RWPE1 (cell line): ENCODE measurements around the gene LDLRAD2.

Experiments
- CTCF ChIA-PET: fragments of 350-600 bp; sonication (Branson Sonifier 250); formaldehyde crosslinking; extraction: SDS; loops from one replicate; lab custom pipeline; 2021; lab: Yijun Ruan, JAX
- POLR2A ChIA-PET: fragments of 400-600 bp; formaldehyde crosslinking; extraction: SDS; loops from one replicate; lab custom pipeline; 2020; ENCODE audit warnings: antibody characterized with exemption; ENCODE audit not compliant: low non-redundant PET; lab: Yijun Ruan, JAX
- DNase-seq: peaks from one replicate; pipeline ENCODE4 v3.0.0; 2012; ENCODE audit warnings: low spot score
- H3K27ac ChIP-seq: fragments of 450-650 bp; 2 replicates; pipeline ENCODE4 v1.5.1; 2017
- TF ChIP-seq, protein P1 (sequence below): fragments of 450-650 bp; conservative IDR thresholded peaks from 2 replicates; pipeline ENCODE4 v1.5.1; 2017; ENCODE audit warnings: low read depth, mild to moderate bottlenecking

LDLRAD2 gene

DNA sequence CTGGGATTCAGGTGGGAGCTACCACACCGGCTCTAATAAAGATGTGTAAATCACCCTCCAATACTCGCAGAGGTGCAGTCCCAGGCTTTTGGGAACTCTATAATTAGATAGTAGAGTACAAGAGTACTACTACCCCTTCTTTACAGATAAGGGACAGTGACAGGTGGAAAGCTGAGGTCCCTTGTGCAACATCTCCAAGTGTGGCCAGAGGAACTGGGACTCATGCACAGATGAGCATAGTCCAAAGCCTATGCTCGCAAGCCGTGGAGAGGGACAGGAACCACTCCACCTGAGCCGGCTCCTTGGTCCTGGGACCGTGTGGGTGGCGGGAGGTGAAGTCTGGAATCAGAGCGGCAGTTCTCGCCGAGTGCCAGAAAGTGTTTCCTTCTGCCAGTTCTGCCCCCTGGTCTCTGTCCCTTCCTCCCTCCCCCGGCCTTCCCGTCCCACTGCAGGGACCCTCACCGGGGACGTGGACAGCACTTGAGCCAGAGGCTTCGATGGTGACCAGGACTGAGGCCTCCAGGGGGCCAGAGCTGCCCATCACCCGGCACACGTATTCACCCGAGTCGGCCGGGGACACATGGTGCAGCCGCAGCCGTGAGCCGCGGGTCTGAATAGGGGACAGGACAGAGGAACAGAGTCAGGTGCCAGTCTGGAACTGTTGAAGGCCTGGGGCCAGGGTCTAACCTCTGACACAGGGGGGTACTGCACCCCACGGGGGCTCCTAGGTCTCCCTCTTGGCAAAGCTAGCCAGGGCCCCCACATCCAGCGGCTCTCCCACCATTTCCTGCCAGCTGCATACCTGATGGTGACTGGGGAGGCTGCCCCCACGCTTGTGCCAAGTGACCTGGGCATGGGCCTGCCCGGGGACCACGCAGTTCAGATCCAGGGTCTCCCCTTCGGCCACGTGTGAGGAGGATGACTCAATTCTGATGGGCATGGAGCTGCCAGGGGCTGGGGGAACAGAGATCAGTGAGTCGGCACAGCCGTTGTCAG, 33.9 kb downstream of the LDLRAD2 start:
- POLR2A ChIA-PET = no interaction called here
- H3K27ac ChIP-seq = no peak overlapping the region
- no peak for DNase-seq
- TF ChIP-seq, protein P1, sequence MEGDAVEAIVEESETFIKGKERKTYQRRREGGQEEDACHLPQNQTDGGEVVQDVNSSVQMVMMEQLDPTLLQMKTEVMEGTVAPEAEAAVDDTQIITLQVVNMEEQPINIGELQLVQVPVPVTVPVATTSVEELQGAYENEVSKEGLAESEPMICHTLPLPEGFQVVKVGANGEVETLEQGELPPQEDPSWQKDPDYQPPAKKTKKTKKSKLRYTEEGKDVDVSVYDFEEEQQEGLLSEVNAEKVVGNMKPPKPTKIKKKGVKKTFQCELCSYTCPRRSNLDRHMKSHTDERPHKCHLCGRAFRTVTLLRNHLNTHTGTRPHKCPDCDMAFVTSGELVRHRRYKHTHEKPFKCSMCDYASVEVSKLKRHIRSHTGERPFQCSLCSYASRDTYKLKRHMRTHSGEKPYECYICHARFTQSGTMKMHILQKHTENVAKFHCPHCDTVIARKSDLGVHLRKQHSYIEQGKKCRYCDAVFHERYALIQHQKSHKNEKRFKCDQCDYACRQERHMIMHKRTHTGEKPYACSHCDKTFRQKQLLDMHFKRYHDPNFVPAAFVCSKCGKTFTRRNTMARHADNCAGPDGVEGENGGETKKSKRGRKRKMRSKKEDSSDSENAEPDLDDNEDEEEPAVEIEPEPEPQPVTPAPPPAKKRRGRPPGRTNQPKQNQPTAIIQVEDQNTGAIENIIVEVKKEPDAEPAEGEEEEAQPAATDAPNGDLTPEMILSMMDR = no peak
- CTCF ChIA-PET = interaction anchor here (0.7 kb wide), 1 partner anchor 588 kb away, joined by 3 read pairs; no protein-coding TSS in a partner anchor

DNA sequence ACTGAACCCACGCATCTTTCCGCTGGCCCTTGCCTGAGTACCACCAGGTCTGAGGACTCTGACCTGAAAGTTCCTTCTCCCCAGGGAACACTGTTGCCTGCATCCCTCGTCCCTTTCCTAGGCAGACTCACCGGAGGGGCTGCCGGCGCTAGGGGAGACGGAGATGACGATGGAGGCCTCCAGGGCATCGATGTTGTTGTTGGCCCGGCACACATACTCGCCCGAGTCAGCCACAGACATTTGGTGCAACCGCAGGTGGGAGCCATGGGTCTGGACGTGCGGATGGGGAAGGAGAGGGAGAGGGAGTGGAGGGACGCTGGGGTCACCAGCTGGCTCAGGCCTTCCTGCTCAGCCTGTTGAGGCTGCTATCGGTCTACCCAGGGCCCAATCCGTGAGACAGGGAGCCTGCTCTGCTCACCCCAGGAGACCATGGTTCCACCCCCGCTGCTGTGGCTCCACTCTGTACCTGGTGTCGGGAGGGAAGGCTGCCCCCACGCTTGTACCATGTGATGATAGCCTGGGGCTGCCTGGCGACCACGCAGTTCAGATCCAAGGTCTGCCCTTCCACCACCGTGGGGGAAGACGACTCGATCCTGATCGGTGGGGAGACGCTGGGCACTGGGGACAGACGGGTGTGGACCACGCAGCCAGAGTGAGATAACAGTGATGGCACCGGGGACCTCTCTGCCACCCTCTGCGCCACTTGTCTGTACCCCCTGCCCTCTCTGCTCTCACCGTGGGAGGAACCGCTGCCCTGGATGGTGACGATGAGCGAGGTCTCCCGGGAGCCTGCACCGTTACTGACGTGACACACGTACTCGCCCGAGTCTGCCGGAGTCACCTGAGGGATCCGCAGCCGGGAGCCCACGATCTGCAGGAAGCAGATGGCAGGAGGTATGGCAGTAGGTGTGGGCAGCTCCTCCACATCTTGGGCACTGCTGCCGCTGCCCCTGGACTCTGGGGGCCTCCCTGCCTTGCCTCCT, 35.4 kb downstream of the LDLRAD2 start:
- DNase-seq = no peak
- ChIA-PET POLR2A (no interaction called here), CTCF (no interaction called here)
- no peak overlapping the region for H3K27ac ChIP-seq
- TF ChIP-seq, protein P1 = no peak

DNA sequence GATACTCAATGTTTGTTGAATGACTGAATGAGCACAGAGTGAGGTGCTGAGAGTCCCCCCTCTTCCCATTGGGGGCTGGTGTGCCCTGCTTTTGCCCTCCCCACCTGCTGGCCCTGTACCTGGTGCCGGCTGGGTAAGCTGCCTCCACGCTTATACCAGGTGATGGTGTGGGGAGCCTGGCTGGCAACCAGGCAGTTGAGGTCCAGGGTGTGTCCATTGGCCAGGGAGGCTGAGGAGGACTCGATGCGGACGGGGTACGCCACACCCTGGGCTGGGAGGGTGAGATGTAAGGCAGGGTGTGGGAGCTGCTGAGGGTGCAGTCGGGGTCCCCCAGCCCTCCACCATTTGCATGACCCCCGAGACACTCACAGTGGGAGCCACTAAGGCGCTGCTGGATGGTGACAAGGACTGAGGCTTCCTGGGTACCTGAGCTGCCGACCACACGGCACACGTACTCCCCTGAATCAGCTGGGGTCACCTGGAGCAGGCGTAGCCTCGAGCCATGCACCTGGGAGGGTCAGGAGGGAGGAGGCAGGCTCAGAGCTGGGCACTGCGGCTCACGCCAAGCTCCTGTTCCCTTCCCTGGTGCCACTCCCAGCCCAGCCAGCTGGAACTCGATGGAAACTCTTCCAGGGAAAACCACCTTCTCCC, 36.6 kb downstream of the LDLRAD2 start:
- CTCF ChIA-PET = interaction anchor here (0.6 kb wide), 1 partner anchor 91 kb away, joined by 4 read pairs; no protein-coding TSS in a partner anchor
- H3K27ac ChIP-seq = no peak overlapping the region
- POLR2A ChIA-PET = no interaction called here
- TF ChIP-seq, protein P1 = no peak
- no peak for DNase-seq

DNA sequence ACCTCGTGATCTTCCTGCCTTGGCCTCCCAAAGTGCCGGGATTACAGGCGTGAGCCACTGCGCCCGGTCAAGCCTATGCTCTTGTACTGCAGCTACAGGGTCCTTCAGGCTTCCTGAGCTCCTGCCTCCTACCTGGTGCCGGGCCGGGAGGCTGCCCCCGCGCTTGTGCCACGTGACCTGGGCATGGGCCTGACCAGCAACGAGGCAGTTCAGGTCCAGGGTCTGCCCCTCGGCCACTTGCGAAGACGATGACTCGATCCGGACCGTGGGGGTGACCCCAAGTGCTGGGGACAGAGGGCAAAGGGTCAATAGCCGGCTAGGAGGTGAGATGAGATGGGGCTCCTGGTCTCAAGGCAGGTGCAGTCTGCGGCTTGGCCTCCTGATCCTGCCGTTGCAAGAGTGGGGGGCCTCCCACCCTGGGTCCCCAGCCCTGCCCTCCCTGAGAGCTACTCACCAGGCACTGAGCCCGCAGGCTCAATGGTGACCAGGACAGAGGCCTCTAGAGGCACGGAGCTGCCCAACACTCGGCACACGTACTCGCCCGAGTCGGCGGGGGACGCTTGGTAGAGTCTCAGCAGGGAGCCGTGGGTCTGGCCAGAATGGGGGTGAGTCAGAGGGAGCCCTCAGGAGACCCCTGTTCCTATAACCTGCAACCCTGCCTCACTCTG, 38.0 kb downstream of the LDLRAD2 start:
- POLR2A ChIA-PET = no interaction called here
- TF ChIP-seq, protein P1 = no peak
- CTCF ChIA-PET = no interaction called here
- H3K27ac ChIP-seq = no peak overlapping the region
- DNase-seq = no peak

DNA sequence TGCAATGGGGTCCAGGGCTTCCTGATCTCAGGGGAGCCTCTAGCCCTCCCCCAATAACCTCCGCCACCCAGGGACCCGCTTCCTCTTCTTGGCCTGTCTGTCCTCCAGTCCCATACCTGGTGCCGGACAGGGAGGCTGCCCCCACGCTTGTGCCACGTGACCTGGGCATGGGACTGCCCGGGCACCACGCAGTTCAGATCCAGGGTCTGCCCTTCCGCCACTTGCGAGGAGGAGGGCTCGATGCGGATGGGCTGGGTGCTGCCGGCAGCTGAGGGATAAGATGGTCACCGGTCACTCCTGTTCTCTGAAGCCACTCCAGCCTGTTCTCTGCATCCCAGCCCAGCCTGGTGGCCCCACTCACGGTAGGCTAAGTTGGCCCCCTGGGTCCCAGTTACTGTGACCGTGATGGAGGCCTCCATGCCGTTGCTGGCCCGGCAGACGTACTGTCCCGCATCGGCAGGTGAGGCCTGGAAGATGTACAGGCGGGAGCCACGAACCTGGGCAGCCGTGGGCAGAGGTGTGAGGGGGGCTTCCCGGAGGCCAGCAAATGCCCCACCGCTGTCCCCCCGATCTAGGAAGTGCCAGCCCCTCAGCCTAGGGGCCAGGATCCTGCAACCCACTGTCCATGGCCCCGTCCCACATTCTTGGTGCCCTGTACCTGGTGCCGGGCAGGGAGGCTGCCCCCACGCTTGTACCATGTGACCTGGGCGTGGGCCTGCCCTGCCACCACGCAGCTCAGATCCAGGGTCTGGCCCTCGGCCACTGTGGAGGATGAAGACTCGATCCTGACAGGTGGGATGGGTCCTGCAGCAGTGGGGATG, 39.6 kb downstream of the LDLRAD2 start:
- ChIA-PET POLR2A (no interaction called here), CTCF (interaction anchor here (0.6 kb wide), 1 partner anchor 171 kb away, joined by 3 read pairs; no protein-coding TSS in a partner anchor)
- TF ChIP-seq, protein P1 = no peak
- no peak overlapping the region for H3K27ac ChIP-seq
- no peak for DNase-seq
